Measurements from ENCODE around the gene SNAI1. TPM values are rescaled to one million over a fixed set of nuclear protein-coding genes. Genes with fewer than 3 reads are reported as not detected.

The SNAI1 gene
- total RNA-seq, 1 donor from 2014 or later = 1.6 TPM

DNA sequence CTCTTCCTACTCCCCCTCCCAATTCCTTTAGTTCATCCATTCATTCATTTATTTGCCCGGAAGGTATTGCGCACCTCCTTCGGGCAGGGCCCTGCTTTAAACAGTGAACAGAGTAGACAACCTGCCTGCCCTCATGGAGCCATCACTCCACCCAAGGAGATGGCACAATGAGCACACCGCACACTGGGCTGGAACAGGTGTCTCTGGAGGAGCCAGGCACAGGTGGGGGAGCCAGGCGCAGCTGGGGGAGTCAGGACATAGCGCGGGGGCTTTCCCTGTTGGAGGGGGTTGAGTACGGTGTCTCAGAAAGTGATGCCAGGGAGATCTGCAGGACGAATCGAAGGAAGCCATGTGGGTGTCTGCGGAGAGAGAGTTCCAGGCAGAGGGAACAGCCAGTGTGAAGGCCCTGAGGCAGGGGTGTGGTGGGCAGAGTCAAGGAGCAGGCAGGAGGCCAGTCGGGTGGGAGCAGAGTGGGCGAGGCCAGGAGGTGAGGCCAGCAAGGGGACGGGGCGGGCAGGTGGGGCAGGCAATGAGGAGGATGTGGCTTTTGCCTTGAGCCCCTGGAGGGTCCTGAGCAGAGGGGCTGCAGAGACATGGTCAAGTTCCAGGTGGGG, 46.4 kb downstream of the SNAI1 start:
- H3K9me3 Mint-ChIP-seq = no peaks in the 10 kb centered on the region
- no peaks in the 10 kb centered on the region for H3K4me1 Mint-ChIP-seq (ENCODE audit: low read depth)
- H3K4me3 Mint-ChIP-seq (ENCODE audit: low read depth) = no peak overlapping the region
- no peak overlapping the region for H3K27ac Mint-ChIP-seq
- H3K36me3 Mint-ChIP-seq (ENCODE audit: low read depth) = no peaks in the 10 kb centered on the region
- DNase-seq (ENCODE audit: low spot score) = no peak
- H3K27me3 Mint-ChIP-seq (ENCODE audit: low read depth) = no peaks in the 10 kb centered on the region
- intact Hi-C loops (cut with micrococcal nuclease) = no loop called here

DNA sequence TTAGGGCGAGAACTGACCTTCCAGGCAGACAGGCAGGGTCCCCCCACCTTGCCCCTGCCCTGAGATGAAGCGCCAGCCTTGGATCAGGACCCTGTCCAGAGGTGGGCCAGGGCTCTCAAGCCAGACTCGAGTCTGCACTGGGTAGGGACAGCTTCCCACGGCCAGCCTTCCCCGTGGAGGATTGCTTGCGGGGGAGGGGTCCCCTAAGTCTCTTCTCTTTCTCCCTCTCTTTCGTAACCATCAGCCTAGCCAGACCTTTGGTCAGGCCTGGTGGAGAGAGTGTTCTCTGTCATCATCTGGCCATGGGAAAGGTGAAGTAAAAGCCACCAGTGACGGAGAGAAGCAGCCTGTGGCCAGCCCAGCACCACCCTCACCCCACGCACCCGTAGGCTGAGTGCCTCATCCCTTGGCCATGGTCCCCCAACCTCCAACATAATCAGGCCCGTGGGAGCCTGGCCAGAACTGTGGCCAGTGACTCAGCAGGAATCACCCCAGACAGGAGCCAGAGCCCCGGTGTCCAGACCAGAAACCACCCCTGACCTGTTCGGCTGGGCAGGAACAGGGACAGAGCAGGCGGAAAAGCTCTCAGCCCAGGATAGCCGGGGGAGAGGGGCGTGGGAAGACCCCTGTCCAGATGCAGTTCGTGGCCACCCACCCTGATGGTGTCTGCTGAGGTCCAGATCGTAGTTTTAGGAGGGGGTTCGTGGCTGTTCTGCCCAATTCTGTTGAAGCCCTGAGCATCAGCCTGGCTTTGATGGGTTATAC, 47.1 kb downstream of the SNAI1 start:
- H3K4me1 Mint-ChIP-seq (ENCODE audit: low read depth) = no peaks in the 10 kb centered on the region
- H3K27me3 Mint-ChIP-seq (ENCODE audit: low read depth) = no peaks in the 10 kb centered on the region
- H3K27ac Mint-ChIP-seq = no peak overlapping the region
- H3K4me3 Mint-ChIP-seq (ENCODE audit: low read depth) = no peak overlapping the region
- H3K9me3 Mint-ChIP-seq = no peaks in the 10 kb centered on the region
- intact Hi-C loops (cut with micrococcal nuclease) = no loop called here
- H3K36me3 Mint-ChIP-seq (ENCODE audit: low read depth) = no peaks in the 10 kb centered on the region
- no peak for DNase-seq (ENCODE audit: low spot score)

DNA sequence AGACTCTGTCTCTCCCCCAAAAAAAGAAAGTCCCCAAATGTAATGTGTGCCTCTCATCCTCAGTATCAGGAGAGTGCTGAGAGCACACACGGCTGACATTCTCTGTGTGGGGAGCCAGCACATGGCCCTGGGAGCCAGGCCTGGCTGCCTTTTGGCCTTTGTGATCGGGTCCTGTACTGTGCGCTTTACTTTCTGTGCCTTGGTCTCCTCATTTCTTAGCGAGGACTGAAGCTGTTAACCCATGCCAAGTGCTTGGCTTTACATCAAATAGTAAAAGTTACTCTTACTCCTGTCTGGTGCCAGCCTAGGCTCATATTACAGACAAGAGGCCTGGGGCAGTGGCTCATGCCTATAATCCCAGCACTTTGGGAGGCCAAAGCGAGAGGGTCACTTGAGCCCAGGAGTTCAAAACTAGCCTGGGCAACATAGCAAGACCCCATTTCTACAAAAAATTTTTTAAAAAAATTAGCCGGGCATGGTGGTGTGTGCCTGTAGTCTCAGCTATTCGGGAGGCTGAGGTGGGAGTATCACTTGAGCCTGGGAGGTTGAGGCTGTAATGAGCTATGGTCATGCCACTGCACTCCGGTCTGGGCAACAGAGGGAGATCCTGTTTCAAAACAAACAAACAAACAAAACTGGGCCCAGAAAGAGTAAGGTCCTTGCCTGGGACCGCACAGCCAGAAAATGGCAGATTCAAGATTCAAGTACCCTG, 50.3 kb downstream of the SNAI1 start:
- no peaks in the 10 kb centered on the region for H3K27me3 Mint-ChIP-seq (ENCODE audit: low read depth)
- H3K9me3 Mint-ChIP-seq = no peaks in the 10 kb centered on the region
- no peaks in the 10 kb centered on the region for H3K36me3 Mint-ChIP-seq (ENCODE audit: low read depth)
- H3K4me3 Mint-ChIP-seq (ENCODE audit: low read depth) = no peak overlapping the region
- DNase-seq (ENCODE audit: low spot score) = no peak
- no peaks in the 10 kb centered on the region for H3K4me1 Mint-ChIP-seq (ENCODE audit: low read depth)
- intact Hi-C loops (cut with micrococcal nuclease) = no loop called here
- H3K27ac Mint-ChIP-seq = no peak overlapping the region

DNA sequence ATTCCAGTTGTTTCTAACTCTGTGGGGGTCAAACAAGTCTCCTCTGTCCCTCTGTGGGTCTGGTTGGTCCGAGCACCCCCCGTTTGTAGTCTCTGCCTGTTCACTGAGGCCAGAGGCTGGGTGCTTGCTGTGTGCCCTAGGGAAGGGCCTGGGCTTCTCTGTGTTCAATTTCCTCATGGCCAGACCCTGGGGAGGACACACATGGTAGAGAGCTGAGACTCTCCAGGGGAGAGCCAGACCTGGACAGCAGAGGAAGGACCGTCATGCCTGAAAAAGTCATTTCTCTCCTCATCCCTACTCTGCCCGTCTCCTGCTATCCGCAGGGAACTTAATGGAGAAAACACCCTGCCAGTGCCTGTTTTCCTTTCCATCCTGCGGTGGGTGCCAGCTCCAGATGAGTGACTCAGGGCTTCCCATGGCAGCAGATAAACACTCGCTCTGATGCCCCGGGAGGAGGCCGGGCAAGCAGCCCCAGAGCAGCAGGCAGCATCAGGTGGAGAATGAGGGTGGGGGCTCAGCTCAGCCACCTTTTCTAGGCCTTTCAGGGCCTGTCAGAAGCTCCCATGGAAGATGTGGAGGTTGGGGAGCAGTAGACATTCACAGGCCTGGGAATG, 51.9 kb downstream of the SNAI1 start:
- H3K36me3 Mint-ChIP-seq (ENCODE audit: low read depth) = no peaks in the 10 kb centered on the region
- H3K4me1 Mint-ChIP-seq (ENCODE audit: low read depth) = no peaks in the 10 kb centered on the region
- no peak overlapping the region for H3K4me3 Mint-ChIP-seq (ENCODE audit: low read depth)
- no peaks in the 10 kb centered on the region for H3K9me3 Mint-ChIP-seq
- intact Hi-C loops (cut with micrococcal nuclease) = no loop called here
- H3K27me3 Mint-ChIP-seq (ENCODE audit: low read depth) = no peaks in the 10 kb centered on the region
- H3K27ac Mint-ChIP-seq = no peak overlapping the region
- no peak for DNase-seq (ENCODE audit: low spot score)

DNA sequence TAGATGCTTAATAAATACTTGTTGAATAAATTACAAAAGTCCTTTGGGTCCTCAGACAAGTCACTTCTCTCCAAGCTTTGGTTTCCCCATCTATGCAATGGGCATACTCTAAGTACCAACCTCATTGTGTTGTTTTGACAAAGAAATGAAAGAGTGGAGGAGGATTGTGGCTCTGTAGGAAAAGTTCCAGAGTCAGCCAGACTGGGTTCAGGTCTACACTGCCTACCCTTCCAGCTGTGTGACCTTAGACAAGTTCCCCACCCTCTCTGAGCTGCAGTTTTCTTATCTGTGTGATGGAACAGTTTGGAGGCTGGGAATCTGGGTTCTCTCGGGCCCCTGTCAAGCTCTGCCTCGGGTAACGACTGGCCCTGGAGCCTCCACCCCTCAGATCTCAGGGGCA, 53.9 kb downstream of the SNAI1 start:
- Mint-ChIP-seq H3K36me3 (ENCODE audit: low read depth) (no peaks in the 10 kb centered on the region), H3K27me3 (ENCODE audit: low read depth) (no peaks in the 10 kb centered on the region), H3K9me3 (no peaks in the 10 kb centered on the region), H3K4me3 (ENCODE audit: low read depth) (no peak overlapping the region), H3K27ac (no peak overlapping the region), H3K4me1 (ENCODE audit: low read depth) (no peaks in the 10 kb centered on the region)
- no peak for DNase-seq (ENCODE audit: low spot score)
- intact Hi-C loops (cut with micrococcal nuclease) = no loop called here

DNA sequence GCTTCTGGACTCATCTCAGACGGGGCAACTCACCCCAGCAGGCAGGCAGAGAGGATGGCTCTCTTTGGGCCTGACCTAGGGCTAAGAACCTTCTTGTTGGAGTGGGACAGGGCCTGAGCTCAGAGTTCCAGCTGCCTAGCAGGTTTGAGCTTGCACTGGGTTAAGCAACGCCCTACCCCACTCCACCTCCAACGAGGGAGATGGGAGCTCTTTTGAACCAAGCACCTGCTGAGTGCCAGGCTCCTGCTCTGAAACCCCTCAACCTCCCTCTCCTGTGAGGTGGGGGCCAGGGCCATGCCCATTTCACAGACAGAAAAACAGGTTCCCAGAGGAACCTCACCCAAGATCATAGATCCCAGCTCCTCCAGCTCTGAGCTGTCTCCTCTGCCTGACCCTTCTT, 54.3 kb downstream of the SNAI1 start:
- Mint-ChIP-seq H3K27me3 (ENCODE audit: low read depth) (no peaks in the 10 kb centered on the region), H3K4me3 (ENCODE audit: low read depth) (no peak overlapping the region), H3K9me3 (no peaks in the 10 kb centered on the region), H3K36me3 (ENCODE audit: low read depth) (no peaks in the 10 kb centered on the region), H3K4me1 (ENCODE audit: low read depth) (no peaks in the 10 kb centered on the region), H3K27ac (no peak overlapping the region)
- DNase-seq (ENCODE audit: low spot score) = no peak
- intact Hi-C loops (cut with micrococcal nuclease) = no loop called here

DNA sequence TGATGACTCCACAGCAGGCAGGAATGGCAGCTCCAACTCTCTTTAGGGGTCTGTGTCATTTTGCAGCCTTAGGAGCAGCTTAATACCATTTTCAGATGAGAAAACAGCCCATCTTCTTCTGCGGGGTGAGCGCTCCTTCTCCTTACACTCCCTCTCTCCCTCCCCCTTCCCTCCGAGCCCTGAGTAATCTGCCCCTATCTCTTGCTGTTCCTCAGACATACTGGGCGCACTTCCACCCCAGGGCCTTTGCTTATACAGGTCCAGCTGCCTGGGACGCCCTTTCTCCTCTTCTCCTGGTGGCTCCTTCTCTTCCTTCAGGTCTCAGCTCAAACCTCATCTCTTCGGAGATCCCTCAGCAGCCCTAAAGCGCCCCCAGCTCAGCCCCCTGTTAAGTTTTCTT, 54.8 kb downstream of the SNAI1 start:
- H3K36me3 Mint-ChIP-seq (ENCODE audit: low read depth) = no peaks in the 10 kb centered on the region
- no peak overlapping the region for H3K4me3 Mint-ChIP-seq (ENCODE audit: low read depth)
- no peak for DNase-seq (ENCODE audit: low spot score)
- intact Hi-C loops (cut with micrococcal nuclease) = no loop called here
- H3K9me3 Mint-ChIP-seq = no peaks in the 10 kb centered on the region
- H3K27me3 Mint-ChIP-seq (ENCODE audit: low read depth) = no peaks in the 10 kb centered on the region
- no peaks in the 10 kb centered on the region for H3K4me1 Mint-ChIP-seq (ENCODE audit: low read depth)
- H3K27ac Mint-ChIP-seq = no peak overlapping the region

DNA sequence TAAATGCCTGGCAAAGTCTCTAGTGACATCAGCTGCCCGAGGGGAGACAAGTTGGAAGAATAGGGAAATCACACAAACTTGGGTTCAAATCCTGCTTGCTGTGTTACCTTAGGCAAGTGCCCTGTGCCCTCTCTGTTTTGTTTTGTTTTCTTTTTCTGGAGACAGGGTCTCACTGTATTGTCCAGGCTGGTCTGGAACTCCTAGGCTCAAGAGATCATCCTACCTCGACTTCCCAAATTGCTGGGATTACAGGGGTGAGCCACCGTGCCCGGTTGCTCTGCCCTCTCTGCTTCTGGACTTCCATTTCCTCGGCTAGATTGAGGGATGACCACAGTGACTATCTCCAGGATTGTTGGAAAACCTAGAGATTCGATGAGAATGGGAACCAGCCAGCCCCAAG, 55.4 kb downstream of the SNAI1 start:
- Mint-ChIP-seq H3K36me3 (ENCODE audit: low read depth) (no peaks in the 10 kb centered on the region), H3K4me3 (ENCODE audit: low read depth) (no peak overlapping the region), H3K27ac (no peak overlapping the region), H3K9me3 (no peaks in the 10 kb centered on the region), H3K4me1 (ENCODE audit: low read depth) (no peaks in the 10 kb centered on the region), H3K27me3 (ENCODE audit: low read depth) (no peaks in the 10 kb centered on the region)
- no peak for DNase-seq (ENCODE audit: low spot score)
- intact Hi-C loops (cut with micrococcal nuclease) = no loop called here

Other genes starting within 250 kb of the SNAI1 start
- 16.4 and 18.7 TPM in 2 replicates for gene SLC9A8, start 170.2 kb upstream of the SNAI1 start, total RNA-seq
- gene SPATA2, start 67.5 kb upstream of the SNAI1 start, total RNA-seq = 8.3 and 8.5 TPM in 2 replicates
- gene RNF114, start 46.6 kb upstream of the SNAI1 start, total RNA-seq = 64.0 and 67.6 TPM in 2 replicates
- gene UBE2V1, start 130.2 kb downstream of the SNAI1 start, total RNA-seq = 158 and 174 TPM in 2 replicates
- 26.5 and 29.5 TPM in 2 replicates for gene PEDS1, start 170.7 kb downstream of the SNAI1 start, total RNA-seq
- 36.2 and 36.4 TPM in 2 replicates for gene CEBPB, start 207.8 kb downstream of the SNAI1 start, total RNA-seq

Measured in activated T-helper 2 cell treated with anti-CD3 and anti-CD28 coated beads, Interferon-gamma antibody, Interleukin-2, Interleukin-4, amounts not matched to agents 10 μg/mL and 5 μg/mL and 100 μg/mL, durations not matched to agents 14 hours and 24 hours and 36 hours (primary cell).